Testis (tissue), 3 donors: ENCODE measurements around the gene TEX54. TPM values are rescaled to one million over a fixed set of nuclear protein-coding genes. Genes with fewer than 3 reads are reported as not detected.

Source experiments
- DNase-seq: peaks from one replicate; pipeline ENCODE4 v3.0.0-alpha.2; 2019
- H3K27ac ChIP-seq, 2 donors: fragments of 200-600 bp; sonication (generic); one replicate each; pipeline ENCODE4 v1.5.1; 2019
- H3K27me3 ChIP-seq: fragments of 200-600 bp; sonication (generic); one replicate; pipeline ENCODE4 v1.5.1; 2019
- H3K36me3 ChIP-seq: fragments of 200-600 bp; sonication (generic); one replicate; pipeline ENCODE4 v1.5.1; 2017; ENCODE audit warnings: low read depth; ENCODE audit errors: missing control alignments
- H3K4me1 ChIP-seq: fragments of 200-600 bp; sonication (generic); one replicate; pipeline ENCODE4 v1.5.1; 2019
- H3K4me3 ChIP-seq, 2 donors: fragments of 200-600 bp; sonication (generic); one replicate each; pipeline ENCODE4 v1.5.1; 2017 to 2019
- H3K9me3 ChIP-seq: fragments of 200-600 bp; sonication (generic); one replicate; pipeline ENCODE4 v1.5.1; 2017
- CTCF ChIP-seq, 3 experiments: fragments of 450-650 bp in 2 of 3; fragments of 200-600 bp in 1 of 3; sonication (generic) in 1 of 3; IDR thresholded peaks; one replicate each; pipeline ENCODE4 v1.5.1; 2016 to 2019; ENCODE audit warnings: antibody characterized with exemption in 3 of 3, mild to moderate bottlenecking in 2 of 3, moderate library complexity in 1 of 3
- POLR2A ChIP-seq: fragments of 450-650 bp; IDR thresholded peaks from one replicate; pipeline ENCODE4 v1.6.1; 2017; ENCODE audit warnings: antibody characterized with exemption, mild to moderate bottlenecking, moderate library complexity
- WGBS, 2 donors: methylation state at CpG; one replicate each; pipeline ENCODE4 v1.1.5; 2018; 5-methylcytosine and 5-hydroxymethylcytosine counted together
- intact Hi-C: fragments of 100-400 bp; cut with DNase I; formaldehyde crosslinking; loops from one replicate; pipeline ENCODE4 v1.15.1; 2023; ENCODE audit warnings: low total_unique reads
- polyA plus RNA-seq: library from polyadenylated mRNA; stranded (reverse); fragments of 350-450 nt; fragmentation: Illumina TruSeq; extraction: RNeasy Lipid Tissue Mini Kit (QIAGEN cat#74804); gene quantifications from one replicate; pipeline ENCODE4 v1.2.3, GENCODE V29; 2014; ENCODE audit warnings: low read depth, low replicate concordance; ENCODE audit not compliant: insufficient read depth
- total RNA-seq, 2 donors: library from RNA; depleted of rRNA; stranded (reverse); fragments of >200 nt; gene quantifications; one replicate each; pipeline ENCODE4 v1.2.3, GENCODE V29; 2016

The TEX54 gene
- total and polyA plus RNA-seq, 3 donors from 2014 or later, result 18.4 to 40.7 (median 38.1) TPM

DNA sequence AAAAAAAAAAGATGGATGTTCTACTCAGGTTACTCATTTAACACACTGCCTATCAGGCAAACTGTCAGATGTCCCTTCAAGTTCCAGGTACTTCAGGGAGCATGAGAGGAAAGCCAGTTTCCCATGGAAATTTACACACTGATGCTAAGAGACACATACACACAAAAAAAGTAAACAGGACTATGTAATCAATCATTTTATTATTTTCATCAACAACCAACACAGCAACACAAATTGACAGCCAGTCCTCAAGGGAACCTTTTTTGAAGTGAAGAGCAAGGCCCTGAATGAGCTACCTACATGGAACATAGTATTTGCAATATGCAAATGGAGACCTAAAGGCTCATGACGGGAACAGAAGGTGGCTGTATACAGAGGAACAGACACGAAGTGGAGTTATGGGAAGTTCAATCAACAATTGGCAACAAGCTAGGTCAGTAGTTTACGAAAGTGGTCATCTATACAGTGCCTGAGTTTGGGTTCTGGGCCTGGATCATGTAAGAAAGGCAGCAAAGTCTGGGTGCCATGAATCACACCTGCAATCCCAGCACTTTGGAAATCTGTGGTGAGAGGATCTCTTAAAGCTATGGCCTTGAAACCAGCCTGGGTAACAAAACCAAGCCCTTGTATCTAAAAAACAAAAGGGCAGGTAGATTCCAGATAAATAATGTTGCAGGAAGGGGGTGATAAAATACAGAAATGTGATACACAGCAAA is 19.3 kb upstream of the TEX54 start:
- intact Hi-C loops, result loop anchor here (10.0 kb wide), 1 partner anchor 67 kb away; the partner anchor contains the start of gene TMEM179B
- peaks cover 24% of the 10 kb centered on the region for H3K4me1 ChIP-seq
- 51 to 68% methylated on average over 3 of the region's 3 CpGs for WGBS, 2 donors
- TF ChIP-seq POLR2A (no peak), CTCF (IDR thresholded peaks at IDR 0.05) (no peak)
- no peak for DNase-seq
- H3K36me3 ChIP-seq, result no peaks in the 10 kb centered on the region
- H3K9me3 ChIP-seq, result no peaks in the 10 kb centered on the region
- H3K27ac ChIP-seq, result no peak overlapping the region
- H3K27me3 ChIP-seq, result no peaks in the 10 kb centered on the region
- no peak overlapping the region for H3K4me3 ChIP-seq

DNA sequence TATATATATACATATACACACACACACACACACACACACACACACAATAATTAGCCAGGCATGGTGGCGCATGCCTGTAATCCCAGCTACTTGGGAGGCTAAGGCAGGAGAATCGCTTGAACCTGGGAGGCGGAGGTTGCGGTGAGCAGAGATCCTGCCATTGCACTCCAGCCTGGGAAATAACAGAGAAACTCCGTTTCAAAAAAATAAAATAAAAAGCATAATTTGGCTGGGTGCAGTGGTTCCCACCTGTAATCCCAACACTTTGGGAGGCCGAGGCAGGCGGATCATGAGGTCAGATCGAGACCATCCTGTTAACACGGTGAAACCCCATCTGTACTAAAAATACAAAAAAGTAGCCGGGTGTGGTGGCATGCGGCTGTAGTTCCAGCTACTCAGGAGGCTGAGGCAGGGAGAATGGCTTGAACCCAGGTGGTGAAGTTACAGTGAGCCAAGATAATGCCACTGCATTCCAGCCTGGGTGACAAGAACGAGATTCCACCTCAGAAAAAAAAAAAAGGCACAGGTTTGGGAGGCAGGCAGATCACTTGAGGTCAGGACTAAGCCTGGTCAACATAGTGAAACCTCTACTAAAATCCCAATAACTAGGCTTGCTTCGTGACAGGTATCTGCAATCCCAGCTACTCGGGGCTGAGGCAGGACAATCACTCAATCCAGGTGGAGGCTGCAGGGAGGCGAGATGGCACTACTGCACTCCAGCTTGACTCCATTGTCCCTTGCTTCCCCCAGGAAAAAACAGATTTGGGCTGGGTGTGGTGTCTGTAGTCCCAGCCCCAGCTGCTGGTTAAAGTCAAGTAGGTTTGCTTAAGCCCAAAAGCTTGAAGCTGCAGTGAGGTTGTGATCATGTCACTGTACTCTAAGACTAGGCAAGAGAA is 18.5 kb upstream of the TEX54 start:
- DNase-seq, result no peak
- H3K36me3 ChIP-seq, result no peaks in the 10 kb centered on the region
- no peaks in the 10 kb centered on the region for H3K27me3 ChIP-seq
- no peak overlapping the region for H3K27ac ChIP-seq
- TF ChIP-seq CTCF (IDR thresholded peaks at IDR 0.05) (no peak), POLR2A (no peak)
- no peak overlapping the region for H3K4me3 ChIP-seq
- H3K9me3 ChIP-seq, result no peaks in the 10 kb centered on the region
- H3K4me1 ChIP-seq, result peaks cover 16% of the 10 kb centered on the region
- 66 to 70% methylated on average over 12 to 15 of the region's 15 CpGs for WGBS, 2 donors
- intact Hi-C loops, result loop anchor here (10.0 kb wide), 1 partner anchor 66 kb away; the partner anchor contains the start of gene TMEM179B

GRCh38 chr11:62847767-62848314 is 15.2 kb upstream of the TEX54 start:
- no peaks in the 10 kb centered on the region for H3K4me1 ChIP-seq
- H3K36me3 ChIP-seq, result no peaks in the 10 kb centered on the region
- no peak overlapping the region for H3K27ac ChIP-seq
- no peaks in the 10 kb centered on the region for H3K9me3 ChIP-seq
- no peak for TF ChIP-seq POLR2A
- TF ChIP-seq CTCF (IDR thresholded peaks at IDR 0.05), result no peak
- intact Hi-C loops, result no loop called here
- H3K27me3 ChIP-seq, result no peaks in the 10 kb centered on the region
- WGBS, 2 donors, result 92 to 97% methylated on average over 1 of the region's 1 CpG
- no peak for DNase-seq
- H3K4me3 ChIP-seq, result no peak overlapping the region

GRCh38 chr11:62846177-62846576 is 13.5 kb upstream of the TEX54 start:
- H3K9me3 ChIP-seq, result no peaks in the 10 kb centered on the region
- no peaks in the 10 kb centered on the region for H3K36me3 ChIP-seq
- peaks cover 8% of the 10 kb centered on the region for H3K4me1 ChIP-seq
- intact Hi-C loops, result no loop called here
- H3K4me3 ChIP-seq, result no peak overlapping the region
- DNase-seq, result no peak
- 87 to 92% methylated on average over 3 of the region's 3 CpGs for WGBS, 2 donors
- no peaks in the 10 kb centered on the region for H3K27me3 ChIP-seq
- TF ChIP-seq CTCF (IDR thresholded peaks at IDR 0.05) (no peak), POLR2A (no peak)
- H3K27ac ChIP-seq, result no peak overlapping the region
